DND-41 (cell line): Measurements from ENCODE around the gene CCDC78.

Experiments
- CTCF ChIP-seq: IDR thresholded peaks from 2 replicates; pipeline ENCODE4 v1.5.1; 2012; ENCODE audit warnings: borderline replicate concordance, low read length, moderate library complexity, mild to moderate bottlenecking; ENCODE audit not compliant: poor library complexity, severe bottlenecking; ENCODE audit errors: extremely low read depth
- EZH2 ChIP-seq: IDR thresholded peaks from 3 replicates; pipeline ENCODE4 v1.6.1; 2012; ENCODE audit warnings: borderline replicate concordance, low read depth, mild to moderate bottlenecking, moderate library complexity, low read length, inconsistent platforms; ENCODE audit not compliant: severe bottlenecking

GRCh38 chr16:769934-770333 is 43.7 kb upstream of the CCDC78 start:
- TF ChIP-seq CTCF (no peak), EZH2 (no peak)
